ENCODE measurements around the gene PTPRN2.

The PTPRN2 gene

DNA sequence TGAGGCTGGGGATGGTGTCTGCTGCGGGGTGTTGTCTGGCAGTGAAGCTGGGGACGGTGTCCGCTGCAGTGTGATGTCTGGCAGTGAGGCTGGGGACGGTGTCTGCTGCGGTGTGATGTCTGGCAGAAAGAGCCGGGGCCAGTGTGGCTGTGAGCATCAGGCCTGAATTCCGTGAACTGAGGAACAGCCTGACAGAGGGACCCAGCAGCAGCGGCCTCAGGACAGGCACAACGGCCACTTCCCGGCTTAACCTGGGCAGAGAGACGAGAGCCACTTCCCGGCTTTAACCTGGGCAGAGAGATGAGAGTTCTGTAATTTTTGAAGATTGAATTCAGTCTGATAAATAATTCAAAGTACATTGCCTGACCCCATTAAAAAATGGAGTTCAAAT lies 321.2 kb downstream of the PTPRN2 start:
- DNase-seq (ENCODE audit: low read depth) = no peak
- in situ Hi-C loops (cut with HindIII; ENCODE audit: low sequenced_read_pairs) = no loop called here
- no peak for TF ChIP-seq CTCF (IDR thresholded peaks at IDR 0.05; ENCODE audit: low read depth, low read length, missing control alignments)
- H3K4me3 ChIP-seq (ENCODE audit: low read depth, low read length) = no peak overlapping the region

GRCh38 chr7:158265743-158266080 lies 321.9 kb downstream of the PTPRN2 start:
- no peak for TF ChIP-seq CTCF (IDR thresholded peaks at IDR 0.05; ENCODE audit: low read depth, low read length, missing control alignments)
- no peak overlapping the region for H3K4me3 ChIP-seq (ENCODE audit: low read depth, low read length)
- in situ Hi-C loops (cut with HindIII; ENCODE audit: low sequenced_read_pairs) = no loop called here
- DNase-seq (ENCODE audit: low read depth) = no peak

- in situ Hi-C loops (cut with HindIII; ENCODE audit: low sequenced_read_pairs) = no loop called here
- no peak for DNase-seq (ENCODE audit: low read depth)
- H3K4me3 ChIP-seq (ENCODE audit: low read depth, low read length) = no peak overlapping the region
- no peak for TF ChIP-seq CTCF (IDR thresholded peaks at IDR 0.05; ENCODE audit: low read depth, low read length, missing control alignments)
Measured at GRCh38 chr7:158264881-158265742, 322.5 kb downstream of the PTPRN2 start.

DNA sequence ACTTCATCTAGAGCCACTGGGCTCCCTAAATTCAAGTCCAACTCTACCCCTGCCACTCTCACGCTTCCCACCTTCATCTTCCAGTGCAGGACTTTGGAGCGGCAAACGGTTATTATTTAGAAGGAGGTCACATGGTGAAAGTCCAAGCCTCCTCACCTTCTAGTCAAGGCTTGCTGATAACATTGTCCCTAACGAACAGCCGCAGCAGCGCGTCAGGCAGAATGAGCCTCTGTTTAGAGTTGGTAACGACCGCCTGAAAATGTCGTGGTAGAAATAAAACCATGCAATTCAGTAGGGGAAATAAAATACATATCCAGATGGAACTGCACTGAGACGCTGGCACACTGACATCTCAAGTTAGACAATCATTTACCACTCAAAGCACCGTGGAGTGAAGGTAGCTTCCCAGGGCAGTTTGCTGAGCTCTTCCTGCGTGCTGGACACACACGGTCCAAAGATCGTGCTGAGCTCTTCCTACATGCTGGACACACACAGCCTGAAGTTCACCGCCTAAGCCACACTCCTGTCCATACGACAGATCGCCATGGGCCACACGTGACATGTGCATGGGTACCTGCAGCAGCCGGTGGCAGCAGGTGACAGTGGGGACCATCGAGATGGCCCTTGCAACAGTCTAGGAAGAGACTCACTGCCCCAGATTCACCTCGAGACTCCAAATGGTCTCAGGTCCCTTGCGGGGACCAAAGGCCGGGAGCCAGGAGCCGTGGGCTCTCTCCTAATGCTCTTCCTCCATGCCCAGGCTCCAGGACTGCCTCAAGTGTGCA lies 323.5 kb downstream of the PTPRN2 start:
- no peak for DNase-seq (ENCODE audit: low read depth)
- no peak overlapping the region for H3K4me3 ChIP-seq (ENCODE audit: low read depth, low read length)
- in situ Hi-C loops (cut with HindIII; ENCODE audit: low sequenced_read_pairs) = no loop called here
- no peak for TF ChIP-seq CTCF (IDR thresholded peaks at IDR 0.05; ENCODE audit: low read depth, low read length, missing control alignments)

DNA sequence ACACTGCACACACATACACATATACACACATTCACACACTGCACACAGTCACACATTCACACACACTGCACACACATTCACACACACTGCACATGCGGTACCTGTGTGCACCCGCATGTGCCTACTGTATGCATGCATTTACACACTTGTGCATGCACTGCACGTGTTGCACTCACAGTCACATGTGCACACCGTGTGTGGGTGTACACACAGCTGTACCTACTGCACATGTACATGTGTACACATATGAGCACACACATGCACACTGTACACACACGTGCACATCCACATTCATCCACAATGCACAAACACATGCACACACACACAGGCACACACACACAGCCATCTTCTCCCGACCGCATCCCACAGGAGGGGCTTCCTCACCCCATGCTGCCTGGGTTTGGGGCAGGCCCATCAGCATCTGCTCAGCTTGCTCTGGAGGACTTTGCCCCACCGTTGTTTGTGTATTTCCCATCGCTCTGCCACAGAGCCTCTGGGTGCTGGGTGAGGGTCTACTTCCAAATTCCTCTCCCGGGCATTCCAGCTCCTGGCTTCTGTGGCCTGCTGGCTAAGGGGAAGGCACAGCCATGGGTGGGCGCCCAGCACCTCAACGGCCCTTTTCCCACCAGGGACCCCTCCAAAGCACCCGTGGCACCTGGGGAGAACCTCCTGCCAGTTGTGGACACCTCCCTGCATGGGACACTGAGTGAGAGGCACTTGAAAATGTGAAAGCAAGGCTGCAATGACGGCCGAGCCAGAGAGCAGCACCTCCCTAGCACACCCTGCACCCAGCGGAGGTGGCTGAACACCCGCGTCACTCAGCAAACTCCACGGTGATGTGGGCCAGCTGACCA lies 324.3 kb downstream of the PTPRN2 start:
- in situ Hi-C loops (cut with HindIII; ENCODE audit: low sequenced_read_pairs) = no loop called here
- DNase-seq (ENCODE audit: low read depth) = no peak

More for the DNA sequence above, 324.3 kb downstream of the PTPRN2 start:
- H3K4me3 ChIP-seq (ENCODE audit: low read depth, low read length) = no peak overlapping the region
- no peak for TF ChIP-seq CTCF (IDR thresholded peaks at IDR 0.05; ENCODE audit: low read depth, low read length, missing control alignments)

Data from astrocyte of the cerebellum (primary cell).